ENCODE data around the gene ARID4B.

- no peak for TF ChIP-seq EZH2phosphoT487 (IDR thresholded peaks at IDR 0.05; ENCODE audit: borderline replicate concordance)
- no peak for TF ChIP-seq CTCF (conservative IDR thresholded peaks at IDR 0.05; ENCODE audit: low read length)
Observed at GRCh38 chr1:235369802-235370201, 41.8 kb upstream of the ARID4B start.

Data from Loucy (cell line).